Fibroblast of skin of right quadriceps (primary cell): Measurements from ENCODE around the gene TAF11L14.

ENCODE experiments used
- DNase-seq: peaks from one replicate; pipeline ENCODE4 v3.0.0-alpha.2; 2013

The TAF11L14 gene

DNA sequence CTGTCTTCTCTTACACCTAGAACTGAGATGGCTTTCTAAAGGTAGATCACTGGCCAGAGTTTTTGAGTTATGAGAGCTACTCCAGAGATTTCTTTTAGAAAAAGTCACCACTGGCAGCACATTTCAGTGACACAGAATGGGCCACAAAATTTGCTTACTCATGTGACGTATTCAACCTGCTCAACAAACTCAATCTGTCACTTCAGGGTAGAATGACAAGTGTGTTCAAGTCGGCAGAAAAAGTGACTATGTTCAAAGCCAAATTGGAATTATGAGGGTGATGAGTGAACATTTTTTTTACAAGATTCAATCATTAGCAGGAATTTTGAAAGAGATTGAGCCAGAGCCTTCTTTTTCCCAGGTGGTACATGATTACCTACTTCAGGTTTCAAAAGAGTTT is 46.5 kb downstream of the TAF11L14 start:
- DNase-seq, result no peak
